PC-3 (cell line): ENCODE results near the gene SDHD.
"Not testable (repeated sequence)": the region's sequence is repeated elsewhere in the genome, so short reads cannot be mapped to it uniquely, and the experiment has no call there.

Experiments used
- EZH2 ChIP-seq: fragments of 300-600 bp; sonication (generic); IDR thresholded peaks from one replicate; pipeline ENCODE4 v1.6.1; 2017; ENCODE audit warnings: antibody characterized with exemption, mild to moderate bottlenecking, low read length; ENCODE audit not compliant: unreplicated experiment
- TF ChIP-seq, protein P1 (sequence below): fragments of 300-600 bp; sonication (generic); conservative IDR thresholded peaks from 2 replicates; pipeline ENCODE4 v1.5.1; 2017; ENCODE audit warnings: antibody characterized with exemption, low read depth, mild to moderate bottlenecking, low read length

DNA sequence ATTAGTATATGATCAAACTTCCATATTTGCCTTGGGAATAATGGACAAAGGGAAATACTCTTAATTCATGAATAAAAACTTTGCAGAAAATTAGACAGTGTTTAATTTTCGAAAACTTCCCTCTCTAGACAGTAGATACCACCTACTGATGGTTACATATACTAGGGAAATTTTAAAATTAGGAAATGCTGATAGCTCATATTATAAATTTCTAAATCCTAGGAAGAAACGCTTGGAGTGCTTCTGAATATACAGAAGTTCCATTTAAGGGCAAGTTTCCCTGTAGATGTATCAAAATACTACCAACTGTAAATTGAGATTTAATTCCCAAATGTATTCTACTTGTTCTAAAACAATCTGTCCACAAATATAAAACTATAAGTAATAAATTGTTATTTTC is 8.6 kb downstream of the SDHD start:
- TF ChIP-seq, protein P1, sequence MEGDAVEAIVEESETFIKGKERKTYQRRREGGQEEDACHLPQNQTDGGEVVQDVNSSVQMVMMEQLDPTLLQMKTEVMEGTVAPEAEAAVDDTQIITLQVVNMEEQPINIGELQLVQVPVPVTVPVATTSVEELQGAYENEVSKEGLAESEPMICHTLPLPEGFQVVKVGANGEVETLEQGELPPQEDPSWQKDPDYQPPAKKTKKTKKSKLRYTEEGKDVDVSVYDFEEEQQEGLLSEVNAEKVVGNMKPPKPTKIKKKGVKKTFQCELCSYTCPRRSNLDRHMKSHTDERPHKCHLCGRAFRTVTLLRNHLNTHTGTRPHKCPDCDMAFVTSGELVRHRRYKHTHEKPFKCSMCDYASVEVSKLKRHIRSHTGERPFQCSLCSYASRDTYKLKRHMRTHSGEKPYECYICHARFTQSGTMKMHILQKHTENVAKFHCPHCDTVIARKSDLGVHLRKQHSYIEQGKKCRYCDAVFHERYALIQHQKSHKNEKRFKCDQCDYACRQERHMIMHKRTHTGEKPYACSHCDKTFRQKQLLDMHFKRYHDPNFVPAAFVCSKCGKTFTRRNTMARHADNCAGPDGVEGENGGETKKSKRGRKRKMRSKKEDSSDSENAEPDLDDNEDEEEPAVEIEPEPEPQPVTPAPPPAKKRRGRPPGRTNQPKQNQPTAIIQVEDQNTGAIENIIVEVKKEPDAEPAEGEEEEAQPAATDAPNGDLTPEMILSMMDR = not testable (repeated sequence)
- TF ChIP-seq EZH2 = not testable (repeated sequence)
